HepG2 (cell line): ENCODE results near the gene MLH1. TPM values are rescaled to one million over a fixed set of nuclear protein-coding genes. Genes with fewer than 3 reads are reported as not detected.
A peak's percentile ranks its signal among the peaks of the same experiment; 100 is the strongest.

ENCODE experiments used
- ARID5B ChIP-seq: IDR thresholded peaks from 2 replicates; pipeline ENCODE4 v1.4.0; 2020; ENCODE audit warnings: mild to moderate bottlenecking, missing genetic modification reagents
- CREBL2 ChIP-seq: sonication (generic); formaldehyde crosslinking; IDR thresholded peaks from 2 replicates; pipeline ENCODE4 v1.8.1; 2023; ENCODE audit warnings: missing genetic modification reagents, mild to moderate bottlenecking, borderline replicate concordance
- FOXC1 ChIP-seq: sonication (generic); formaldehyde crosslinking; IDR thresholded peaks from 2 replicates; pipeline ENCODE4 v1.8.0; 2022; ENCODE audit warnings: mild to moderate bottlenecking, missing genetic modification reagents, borderline replicate concordance
- HIC2 ChIP-seq: sonication (generic); formaldehyde crosslinking; IDR thresholded peaks from 2 replicates; pipeline ENCODE4 v1.9.0; 2022; ENCODE audit warnings: low read depth, missing genetic modification reagents
- HMGXB4 ChIP-seq, 2 experiments: sonication (generic) in 1 of 2; formaldehyde crosslinking in 1 of 2; IDR thresholded peaks; 2 replicates each; pipeline versions ENCODE4 v1.4.0 to v1.6.1; 2018 to 2020; ENCODE audit warnings: missing genetic modification reagents in 2 of 2, borderline replicate concordance in 1 of 2, low read depth in 1 of 2, mild to moderate bottlenecking in 1 of 2, missing biosample characterization in 1 of 2
- MAFF ChIP-seq: IDR thresholded peaks from 2 replicates; pipeline ENCODE4 v1.6.1; 2011; ENCODE audit warnings: low read depth, low read length, improper control_type of control experiment
- MAFG ChIP-seq: sonication (generic); formaldehyde crosslinking; IDR thresholded peaks from 2 replicates; pipeline ENCODE4 v1.5.1; 2020; ENCODE audit warnings: mild to moderate bottlenecking, missing genetic modification reagents
- NR2F6 ChIP-seq, 2 experiments: IDR thresholded peaks; 2 replicates each; pipeline ENCODE4 v1.6.1; 2016; ENCODE audit warnings: antibody characterized with exemption in 1 of 2, mild to moderate bottlenecking in 1 of 2
- RAD21 ChIP-seq: fragments of 450-650 bp; formaldehyde crosslinking; IDR thresholded peaks from 2 replicates; pipeline ENCODE4 v1.5.0; 2020; ENCODE audit warnings: mild to moderate bottlenecking
- TCF7 ChIP-seq: sonication (generic); IDR thresholded peaks from 2 replicates; pipeline ENCODE4 v1.6.1; 2016; ENCODE audit warnings: antibody characterized with exemption, low read depth
- ZBTB34 ChIP-seq: sonication (generic); formaldehyde crosslinking; IDR thresholded peaks from 2 replicates; pipeline ENCODE4 v1.8.0; 2022; ENCODE audit warnings: mild to moderate bottlenecking, missing genetic modification reagents
- ZMYM2 ChIP-seq: sonication (generic); formaldehyde crosslinking; IDR thresholded peaks from 2 replicates; pipeline ENCODE4 v1.8.0; 2022; ENCODE audit warnings: mild to moderate bottlenecking, missing genetic modification reagents
- ZNF264 ChIP-seq: sonication (generic); formaldehyde crosslinking; IDR thresholded peaks from 2 replicates; pipeline ENCODE4 v1.4.0; 2020; ENCODE audit warnings: missing genetic modification reagents
- ZNF431 ChIP-seq: sonication (generic); formaldehyde crosslinking; IDR thresholded peaks from 2 replicates; pipeline ENCODE4 v1.9.0; 2022; ENCODE audit warnings: missing genetic modification reagents, low read depth, mild to moderate bottlenecking, borderline replicate concordance
- ZNF644 ChIP-seq: IDR thresholded peaks from 2 replicates; pipeline ENCODE4 v1.6.1; 2016; ENCODE audit warnings: low read depth
- ZNF652 ChIP-seq: IDR thresholded peaks from 2 replicates; pipeline ENCODE4 v1.6.1; 2016; ENCODE audit warnings: low read depth, borderline replicate concordance
- polyA plus RNA-seq, 8 experiments: library from polyadenylated mRNA; depleted of rRNA in 3 of 8; stranded (reverse) in 7 of 8; unstranded in 1 of 8; fragments of >200 nt; fragmentation: Illumina TruSeq in 4 of 8; extraction: Trizol in 4 of 8; gene quantifications; 2 replicates each; pipeline versions ENCODE4 v1.2.1 to v1.2.3, GENCODE V29; 2011 to 2016; ENCODE audit warnings: low read depth in 4 of 8, missing spikeins in 1 of 8, mixed read lengths in 1 of 8; ENCODE audit not compliant: insufficient read depth in 1 of 8
- total RNA-seq, 5 experiments: library from RNA; depleted of rRNA; stranded (reverse); fragments of >200 nt; fragmentation: Illumina TruSeq; extraction: Trizol; gene quantifications; 2 replicates each; pipeline ENCODE4 v1.2.3, GENCODE V29; 2016; ENCODE audit warnings: low read depth in 1 of 5
- TF ChIP-seq, protein P1 (sequence below): sonication (generic); formaldehyde crosslinking; IDR thresholded peaks from 2 replicates; pipeline ENCODE4 v1.4.0; 2020; ENCODE audit warnings: missing genetic modification reagents

Gene MLH1
- total and polyA plus RNA-seq, 2 of the 13 experiments (the other 11 are each of a cell fraction or from before 2014, with no cell fraction given), result 29.5 to 70.8 TPM

GRCh38 chr3:36993326-36994283, at the start of gene MLH1 (continued):
- TF ChIP-seq HIC2 (CRISPR knock-in tag), result peak; percentile 22; the same call in 1 of the 2 replicates
- no peak for TF ChIP-seq MAFG (CRISPR knock-in tag)
- TF ChIP-seq ZBTB34 (CRISPR knock-in tag), result no peak
- TF ChIP-seq ZNF644, result no peak; the same call in 1 of the 2 replicates
- no peak for TF ChIP-seq MAFF
- TF ChIP-seq ZMYM2 (CRISPR knock-in tag), result no peak
- no peak for TF ChIP-seq CREBL2 (CRISPR knock-in tag)
- TF ChIP-seq NR2F6 (IDR thresholded peaks at IDR 0.05), result no peak
- TF ChIP-seq NR2F6 (CRISPR knock-in tag; IDR thresholded peaks at IDR 0.05), result no peak
- TF ChIP-seq ZNF264 (CRISPR knock-in tag), result peak; percentile 28; the same call in 1 of the 2 replicates
- no peak; the same call in 1 of the 2 replicates for TF ChIP-seq ZNF431 (CRISPR knock-in tag)
- TF ChIP-seq RAD21 (CRISPR knock-in tag), result peak; percentile 48; the same call in 1 of the 2 replicates
- no peak for TF ChIP-seq ZNF652
- TF ChIP-seq TCF7, result no peak
- no peak for TF ChIP-seq ARID5B
- TF ChIP-seq, protein P1, sequence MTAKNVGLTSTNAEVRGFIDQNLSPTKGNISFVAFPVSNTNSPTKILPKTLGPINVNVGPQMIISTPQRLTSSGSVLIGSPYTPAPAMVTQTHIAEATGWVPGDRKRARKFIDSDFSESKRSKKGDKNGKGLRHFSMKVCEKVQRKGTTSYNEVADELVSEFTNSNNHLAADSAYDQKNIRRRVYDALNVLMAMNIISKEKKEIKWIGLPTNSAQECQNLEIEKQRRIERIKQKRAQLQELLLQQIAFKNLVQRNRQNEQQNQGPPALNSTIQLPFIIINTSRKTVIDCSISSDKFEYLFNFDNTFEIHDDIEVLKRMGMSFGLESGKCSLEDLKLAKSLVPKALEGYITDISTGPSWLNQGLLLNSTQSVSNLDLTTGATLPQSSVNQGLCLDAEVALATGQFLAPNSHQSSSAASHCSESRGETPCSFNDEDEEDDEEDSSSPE (CRISPR knock-in tag), result peak; percentile 96
- no peak; a peak in 2 of 4 replicates for TF ChIP-seq HMGXB4 (CRISPR knock-in tag; IDR thresholded peaks at IDR 0.05; ENCODE audit: borderline replicate concordance in 1 of 2, low read depth in 1 of 2)
- TF ChIP-seq FOXC1 (CRISPR knock-in tag), result no peak
